LHCN-M2 (cell line): Measurements from ENCODE around the gene ZCCHC24. TPM values are rescaled to one million over a fixed set of nuclear protein-coding genes. Genes with fewer than 3 reads are reported as not detected.

ENCODE experiments used
- total RNA-seq: library from RNA; depleted of rRNA; stranded (reverse); fragments of >200 nt; gene quantifications from 2 replicates; pipeline ENCODE4 v1.2.3, GENCODE V29; 2014; rRNA removed

ZCCHC24 gene
- total RNA-seq, 1 experiment from 2014 or later = 17.7 TPM

Other genes starting within 250 kb of the ZCCHC24 start
- 37.6 and 43.8 TPM in 2 replicates for gene PPIF, start 98.2 kb downstream of the ZCCHC24 start, total RNA-seq
- 0.45 and 0.63 TPM in 2 replicates for gene EIF5AL1, start 66.9 kb upstream of the ZCCHC24 start, total RNA-seq
- not detected in 2 replicates for gene SFTPA2, start 114.8 kb upstream of the ZCCHC24 start, total RNA-seq
- not detected in 2 replicates for gene SFTPA1, start 165.3 kb upstream of the ZCCHC24 start, total RNA-seq